Astrocyte of the spinal cord (primary cell): ENCODE measurements around the gene FAT1.

Source experiments
- DNase-seq: peaks from one replicate; pipeline ENCODE4 v3.0.0; 2011; ENCODE audit warnings: low read depth, low spot score
- H3K4me3 ChIP-seq: 2 replicates; pipeline ENCODE4 v1.5.1; 2011; ENCODE audit warnings: low read depth, mild to moderate bottlenecking, low read length, moderate library complexity
- CTCF ChIP-seq: IDR thresholded peaks from 2 replicates; pipeline ENCODE4 v1.5.1; 2012; ENCODE audit warnings: low read depth, mild to moderate bottlenecking, low read length, inconsistent platforms
- in situ Hi-C: cut with HindIII; loops from 2 replicates; pipeline ENCODE4 v1.10.0; 2017; ENCODE audit warnings: low sequenced_read_pairs

FAT1 gene

GRCh38 chr4:186752325-186752724, 28.7 kb upstream of the FAT1 start:
- in situ Hi-C loops = no loop called here
- DNase-seq = no peak
- no peak for TF ChIP-seq CTCF
- no peak overlapping the region for H3K4me3 ChIP-seq

- no peak for TF ChIP-seq CTCF
- in situ Hi-C loops = no loop called here
- DNase-seq = no peak
These were observed 26.1 kb upstream of the FAT1 start for GRCh38 chr4:186749611-186750281.

GRCh38 chr4:186746581-186746980, 22.9 kb upstream of the FAT1 start:
- no peak overlapping the region for H3K4me3 ChIP-seq
- in situ Hi-C loops = no loop called here
- TF ChIP-seq CTCF = no peak
- no peak for DNase-seq

More at GRCh38 chr4:186749611-186750281, 26.1 kb upstream of the FAT1 start:
- H3K4me3 ChIP-seq = no peak overlapping the region

DNA sequence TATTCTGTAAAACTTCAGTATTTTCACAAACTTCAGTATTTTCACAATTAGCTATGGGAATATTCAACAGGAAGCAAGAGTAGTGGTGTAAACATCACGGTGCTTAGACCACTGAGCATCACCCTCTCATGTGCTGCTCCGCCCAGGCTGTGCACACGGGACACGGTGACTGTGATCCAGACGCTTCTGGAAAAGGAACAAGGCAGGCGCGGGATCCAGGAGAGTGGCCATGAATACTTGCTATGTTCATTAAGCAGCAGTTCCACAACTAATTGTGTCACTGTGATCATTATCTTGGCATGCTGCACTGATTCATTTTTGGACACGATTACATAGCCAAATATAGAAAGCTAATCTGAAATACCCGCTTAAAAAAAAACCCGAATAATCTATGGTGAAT, 19.6 kb upstream of the FAT1 start:
- TF ChIP-seq CTCF = no peak
- in situ Hi-C loops = no loop called here
- no peak for DNase-seq
- no peak overlapping the region for H3K4me3 ChIP-seq

DNA sequence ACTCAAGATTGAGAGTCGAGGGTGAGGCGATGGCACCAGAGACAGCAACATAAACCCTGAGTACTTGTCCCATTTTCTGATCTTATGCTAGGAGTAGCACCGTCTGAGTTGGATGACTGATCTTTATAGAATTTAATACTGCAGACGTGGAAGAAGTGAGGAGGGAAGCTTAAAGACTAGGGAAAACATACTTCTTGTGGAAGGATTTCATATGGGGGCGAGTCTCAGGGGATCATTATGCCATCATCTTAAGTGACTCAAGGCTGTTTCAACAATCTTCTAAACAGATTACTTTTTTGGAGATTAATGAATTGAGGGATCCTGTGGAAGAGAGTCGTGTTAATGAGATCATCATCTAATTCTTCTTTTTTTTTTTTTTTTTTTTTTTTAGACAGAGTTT, 17.2 kb upstream of the FAT1 start:
- no peak for TF ChIP-seq CTCF
- in situ Hi-C loops = no loop called here
- H3K4me3 ChIP-seq = no peak overlapping the region
- DNase-seq = no peak

DNA sequence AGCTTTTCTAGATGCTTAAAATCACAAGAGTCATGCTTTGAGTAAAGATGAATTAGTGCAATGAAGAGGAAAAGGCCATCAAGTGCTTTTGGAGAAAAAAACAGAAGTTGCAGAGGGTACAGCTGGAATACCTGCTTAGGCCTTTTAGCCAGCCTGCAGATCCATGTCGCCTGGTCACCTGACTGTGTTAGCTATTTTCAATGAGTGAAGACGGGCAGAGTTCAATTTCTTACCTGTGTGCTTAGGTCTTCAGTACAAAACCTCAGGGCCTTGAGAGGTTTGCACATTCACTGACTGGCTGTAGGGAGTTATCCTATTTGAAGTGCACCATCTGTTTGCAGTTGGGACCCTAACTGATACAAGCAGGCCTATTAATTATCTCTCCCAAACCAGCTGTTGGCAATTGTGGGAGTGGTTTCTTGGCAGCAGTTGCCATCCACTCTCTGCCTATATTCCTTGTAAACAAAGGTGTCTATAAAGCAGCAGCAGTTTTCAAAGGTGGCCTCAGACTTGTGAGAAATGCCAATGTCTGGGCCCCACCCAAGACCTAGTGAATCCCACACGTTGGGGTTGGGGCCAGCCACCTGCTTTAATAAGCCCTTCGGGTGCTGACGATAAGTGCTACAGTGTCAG, 16.3 kb upstream of the FAT1 start:
- no peak for TF ChIP-seq CTCF
- no peak overlapping the region for H3K4me3 ChIP-seq
- DNase-seq = no peak
- in situ Hi-C loops = no loop called here
